Limb (tissue), 2 donors: ENCODE results near the gene SLC1A7.
A peak's percentile ranks its signal among the peaks of the same experiment; 100 is the strongest.
"Not testable (repeated sequence)": the region's sequence is repeated elsewhere in the genome, so short reads cannot be mapped to it uniquely, and the experiment has no call there.

Source experiments
- DNase-seq, 2 donors: peaks; one replicate each; pipeline ENCODE4 v3.0.0-alpha.2; 2016; ENCODE audit errors: extremely low spot score in 2 of 2

Gene SLC1A7

GRCh38 chr1:53142226-53142853 is at the start of gene SLC1A7:
TSS of gene SLC1A7 (minus strand) at chr1:53142638. CDS start at chr1:53142449, 189 bp downstream.
- DNase-seq = no peak

GRCh38 chr1:53190210-53190611 is 47.8 kb upstream of the SLC1A7 start:
- DNase-seq = no peak

- DNase-seq = no peak
Measured at GRCh38 chr1:53189061-53189460, 46.6 kb upstream of the SLC1A7 start.

GRCh38 chr1:53188099-53188498 is 45.7 kb upstream of the SLC1A7 start:
- DNase-seq = no peak

GRCh38 chr1:53187401-53187800 is 45.0 kb upstream of the SLC1A7 start:
- no peak for DNase-seq

- DNase-seq = no peak
Measured at GRCh38 chr1:53186533-53186932, 44.1 kb upstream of the SLC1A7 start.

GRCh38 chr1:53185955-53186297 is 43.5 kb upstream of the SLC1A7 start:
- not testable (repeated sequence) for DNase-seq

- no peak for DNase-seq
Measured at GRCh38 chr1:53183095-53183990, 40.9 kb upstream of the SLC1A7 start.

GRCh38 chr1:53182716-53183094 is 40.3 kb upstream of the SLC1A7 start:
- DNase-seq = no peak

GRCh38 chr1:53182111-53182593 is 39.7 kb upstream of the SLC1A7 start:
- DNase-seq = peak; percentile 68 to 86

- DNase-seq = no peak
Measured at GRCh38 chr1:53180951-53181350, 38.5 kb upstream of the SLC1A7 start.

GRCh38 chr1:53180226-53180625 is 37.8 kb upstream of the SLC1A7 start:
- DNase-seq = no peak

GRCh38 chr1:53176452-53177208 is 34.2 kb upstream of the SLC1A7 start:
- peak in 1 of 2 donors; percentile 43 for DNase-seq

GRCh38 chr1:53174971-53175913 is 32.8 kb upstream of the SLC1A7 start:
- DNase-seq = no peak

GRCh38 chr1:53172426-53173128 is 30.1 kb upstream of the SLC1A7 start:
- no peak for DNase-seq

GRCh38 chr1:53166912-53167311 is 24.5 kb upstream of the SLC1A7 start:
- no peak for DNase-seq

- DNase-seq = no peak
Measured at GRCh38 chr1:53166366-53166765, 23.9 kb upstream of the SLC1A7 start.

- DNase-seq = no peak
Measured at GRCh38 chr1:53165408-53165961, 23.0 kb upstream of the SLC1A7 start.

- no peak for DNase-seq
Measured at GRCh38 chr1:53163291-53163768, 20.9 kb upstream of the SLC1A7 start.

- DNase-seq = no peak
Measured at GRCh38 chr1:53162621-53163020, 20.2 kb upstream of the SLC1A7 start.
